CD4-positive, alpha-beta T cell treated with Interleukin-2 at 100 ng/mL for 4 hours (primary cell): ENCODE measurements around the gene ARRDC5.
"Not testable (repeated sequence)": the region's sequence is repeated elsewhere in the genome, so short reads cannot be mapped to it uniquely, and the experiment has no call there.

ENCODE experiments used
- DNase-seq: peaks from one replicate; pipeline ENCODE4 v3.0.0-alpha.2; 2020; ENCODE audit warnings: low spot score

ARRDC5 gene

DNA sequence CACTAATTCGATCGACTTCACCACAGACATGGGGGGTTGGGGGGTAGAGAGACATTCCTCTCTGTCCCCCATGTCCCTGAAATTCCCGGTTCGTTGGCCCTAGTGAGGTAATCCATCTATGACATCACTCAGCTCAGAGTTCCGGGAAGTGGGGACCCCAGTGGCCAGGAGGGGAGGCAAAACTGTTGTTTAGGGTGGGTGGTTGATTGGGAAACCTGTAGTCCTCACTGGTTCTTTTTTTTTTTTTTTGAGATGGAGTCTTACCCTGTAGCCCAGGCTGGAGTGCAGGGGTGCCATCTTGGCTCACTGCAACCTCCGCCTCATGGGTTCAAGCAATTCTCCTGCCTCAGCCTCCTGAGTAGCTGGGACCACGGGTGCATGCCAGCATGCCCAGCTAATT is at the start of gene ARRDC5:
Gene ARRDC5 (minus strand): TSS at position 101 of the 400 bp plus-strand sequence. CDS start 71 bp downstream, at position 30.
- DNase-seq: no peak

DNA sequence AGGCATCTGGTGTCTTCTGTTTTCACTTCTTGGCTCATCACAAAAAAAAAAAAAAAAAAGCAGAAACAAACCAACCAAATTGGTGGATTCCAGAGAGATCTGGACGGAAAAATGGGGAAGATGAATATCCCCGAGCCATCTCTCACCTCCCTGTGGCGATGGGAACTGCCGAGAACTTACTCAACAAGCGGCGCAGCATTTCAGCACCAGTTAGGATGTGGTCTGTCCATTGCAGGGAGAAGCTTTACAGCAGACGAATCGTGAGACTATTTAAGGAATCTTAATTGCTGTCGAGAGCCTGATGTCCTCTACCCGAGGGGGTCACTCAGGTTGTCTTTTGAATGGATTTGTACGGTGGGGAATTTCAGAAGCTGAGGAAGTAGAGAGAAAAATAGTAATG is 49.0 kb upstream of the ARRDC5 start:
- no peak for DNase-seq

DNA sequence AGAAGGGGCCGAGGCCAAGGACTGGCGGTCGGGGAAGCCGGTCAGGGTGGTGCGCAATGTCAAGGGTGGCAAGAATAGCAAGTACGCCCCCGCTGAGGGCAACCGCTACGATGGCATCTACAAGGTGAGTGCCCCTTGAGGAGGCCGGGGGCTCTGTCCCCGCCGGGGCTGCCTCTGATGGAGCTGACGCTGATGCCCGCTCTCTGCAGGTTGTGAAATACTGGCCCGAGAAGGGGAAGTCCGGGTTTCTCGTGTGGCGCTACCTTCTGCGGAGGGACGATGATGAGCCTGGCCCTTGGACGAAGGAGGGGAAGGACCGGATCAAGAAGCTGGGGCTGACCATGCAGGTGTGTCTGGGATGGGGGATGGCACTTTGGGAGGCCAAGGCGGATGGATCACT is 48.0 kb upstream of the ARRDC5 start:
- DNase-seq: not testable (repeated sequence)

DNA sequence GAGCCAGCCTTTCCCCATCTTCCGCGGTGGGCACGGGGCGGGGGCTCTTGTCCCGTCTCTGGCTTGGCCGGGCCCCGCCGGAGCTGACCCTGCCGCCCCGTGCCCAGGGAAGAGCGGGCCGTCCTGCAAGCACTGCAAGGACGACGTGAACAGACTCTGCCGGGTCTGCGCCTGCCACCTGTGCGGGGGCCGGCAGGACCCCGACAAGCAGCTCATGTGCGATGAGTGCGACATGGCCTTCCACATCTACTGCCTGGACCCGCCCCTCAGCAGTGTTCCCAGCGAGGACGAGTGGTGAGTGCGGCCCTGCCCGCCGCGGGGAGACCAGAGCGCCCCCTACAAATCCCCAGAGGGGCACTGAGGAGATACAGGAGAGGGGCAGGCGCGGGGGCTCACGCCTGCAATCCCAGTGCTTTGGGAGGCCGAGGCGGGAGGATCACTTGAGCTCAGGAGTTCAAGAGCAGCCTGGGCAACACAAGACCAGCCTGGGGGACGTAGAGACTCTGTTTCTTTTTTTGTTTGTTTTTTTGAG is 39.0 kb upstream of the ARRDC5 start:
- DNase-seq: not testable (repeated sequence)

DNA sequence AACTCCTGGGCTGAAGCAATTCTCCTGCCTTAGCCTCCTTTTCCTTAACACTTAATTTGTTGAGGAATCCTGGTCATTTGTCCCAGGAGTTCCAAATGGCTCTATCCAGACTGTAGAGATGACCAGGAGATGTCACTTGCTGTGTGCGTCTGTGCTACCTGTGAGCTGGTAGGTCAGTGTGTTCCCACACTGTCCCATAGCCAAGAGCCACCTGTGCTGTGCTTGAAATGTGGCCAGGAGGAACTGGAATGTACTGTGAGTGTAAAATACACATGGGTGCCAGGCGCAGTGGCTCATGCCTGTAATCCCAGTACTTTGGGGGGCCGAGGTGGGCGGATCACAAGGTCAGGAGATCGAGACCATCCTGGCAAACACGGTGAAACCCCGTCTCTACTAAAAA is 36.8 kb upstream of the ARRDC5 start:
- DNase-seq: no peak

DNA sequence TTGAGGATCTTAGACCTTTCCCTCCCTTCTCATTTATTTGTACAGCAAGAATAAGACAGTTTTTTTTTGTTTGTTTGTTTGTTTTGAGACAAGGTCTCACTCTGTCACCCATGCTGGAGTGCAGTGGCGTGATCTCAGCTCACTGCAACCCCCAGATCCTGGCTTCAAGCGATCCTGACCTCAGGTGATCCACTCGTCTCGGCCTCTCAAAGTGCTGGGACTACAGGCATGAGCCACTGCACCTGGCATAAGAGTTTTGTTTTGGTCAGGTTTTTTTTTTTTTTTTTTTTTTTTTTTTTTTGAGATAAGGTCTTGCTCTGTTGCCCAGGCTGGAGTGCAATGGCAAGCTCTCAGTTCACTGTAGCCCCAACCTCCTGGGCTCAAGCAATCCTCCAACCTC is 35.8 kb upstream of the ARRDC5 start:
- not testable (repeated sequence) for DNase-seq

DNA sequence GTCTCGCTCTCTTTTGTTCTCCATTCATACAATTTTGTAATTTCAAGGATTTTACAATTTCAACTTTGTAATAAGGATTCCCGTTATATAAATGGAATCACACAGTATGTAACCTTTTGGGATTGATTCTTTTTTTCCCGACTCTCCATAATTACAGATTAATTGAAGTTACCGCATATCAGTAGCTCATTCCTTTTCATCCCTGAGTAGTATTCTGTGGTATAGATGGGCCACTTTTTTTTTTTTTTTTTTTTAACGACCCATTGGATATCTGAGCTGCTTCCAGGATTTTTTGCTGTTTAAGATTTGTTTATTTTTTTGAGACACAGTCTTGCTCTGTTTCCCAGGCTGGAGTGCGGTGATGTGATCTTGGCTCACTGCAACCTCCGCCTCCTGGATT is 34.4 kb upstream of the ARRDC5 start:
- DNase-seq: no peak

DNA sequence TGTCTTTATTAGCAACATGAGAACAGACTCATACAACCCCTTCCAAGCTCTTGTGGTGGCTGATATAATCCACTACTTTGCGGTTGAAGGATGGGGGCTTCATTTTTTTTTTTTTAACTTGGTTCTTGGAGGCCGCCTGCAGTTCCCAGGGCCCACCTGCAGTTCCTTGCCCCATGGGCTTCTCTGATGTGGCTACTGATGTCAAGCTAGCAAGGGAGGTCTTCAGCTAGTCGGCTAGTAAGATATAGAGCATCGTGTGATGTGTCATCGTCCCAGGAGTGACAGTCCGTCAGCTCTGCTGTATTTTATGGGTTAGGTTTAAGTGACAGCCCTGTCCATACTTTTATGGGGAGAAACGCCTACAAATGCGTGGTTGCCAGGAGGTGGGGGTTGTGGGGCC is 32.7 kb upstream of the ARRDC5 start:
- no peak for DNase-seq

DNA sequence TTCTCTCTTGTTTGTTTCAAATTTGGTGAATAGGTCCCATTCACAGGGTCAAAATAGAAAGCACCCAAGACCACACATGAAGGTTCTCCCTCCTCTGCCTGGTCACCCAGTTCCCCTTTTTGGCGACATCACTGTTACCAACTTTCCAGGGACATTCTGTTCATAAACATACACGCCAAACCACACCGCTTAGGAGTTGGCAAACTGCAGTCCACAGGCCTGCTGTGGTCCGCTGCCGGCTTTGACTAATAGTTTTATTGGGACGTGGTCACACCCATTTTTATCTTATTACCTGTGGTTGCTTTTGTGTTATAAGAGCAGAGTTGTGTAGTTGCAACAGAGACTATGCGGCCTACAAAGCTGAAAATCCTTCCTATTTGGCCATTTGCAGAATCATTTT is 30.8 kb upstream of the ARRDC5 start:
- DNase-seq: no peak

DNA sequence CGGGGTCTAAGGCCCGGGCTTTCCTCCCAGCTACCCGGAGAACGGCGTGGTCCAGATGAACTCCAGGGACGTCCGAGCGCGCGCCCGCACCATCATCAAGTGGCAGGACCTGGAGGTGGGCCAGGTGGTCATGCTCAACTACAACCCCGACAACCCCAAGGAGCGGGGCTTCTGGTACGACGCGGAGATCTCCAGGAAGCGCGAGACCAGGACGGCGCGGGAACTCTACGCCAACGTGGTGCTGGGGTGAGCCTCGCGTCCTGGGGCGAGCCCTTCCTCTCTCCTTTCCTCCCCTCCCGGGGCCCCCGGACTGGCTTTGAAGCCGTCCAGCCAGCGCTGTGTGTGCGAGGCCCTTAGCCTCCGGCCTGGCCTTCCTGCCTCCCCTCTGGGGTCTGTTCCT is 30.0 kb upstream of the ARRDC5 start:
- no peak for DNase-seq

DNA sequence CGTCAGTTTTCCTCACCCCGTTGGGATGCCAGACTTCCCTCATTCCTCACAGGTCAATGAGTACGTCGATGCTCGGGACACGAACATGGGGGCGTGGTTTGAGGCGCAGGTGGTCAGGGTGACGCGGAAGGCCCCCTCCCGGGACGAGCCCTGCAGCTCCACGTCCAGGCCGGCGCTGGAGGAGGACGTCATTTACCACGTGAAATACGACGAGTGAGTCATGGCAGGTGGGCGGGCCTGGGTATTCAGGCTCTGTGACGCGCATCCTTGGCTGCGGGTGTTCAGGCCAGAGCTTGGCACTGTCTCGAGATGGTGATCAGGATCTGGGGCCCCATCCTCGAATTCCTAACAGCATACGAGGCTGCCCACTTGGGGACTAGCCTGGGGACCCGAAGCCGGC is 28.0 kb upstream of the ARRDC5 start:
- DNase-seq: no peak

DNA sequence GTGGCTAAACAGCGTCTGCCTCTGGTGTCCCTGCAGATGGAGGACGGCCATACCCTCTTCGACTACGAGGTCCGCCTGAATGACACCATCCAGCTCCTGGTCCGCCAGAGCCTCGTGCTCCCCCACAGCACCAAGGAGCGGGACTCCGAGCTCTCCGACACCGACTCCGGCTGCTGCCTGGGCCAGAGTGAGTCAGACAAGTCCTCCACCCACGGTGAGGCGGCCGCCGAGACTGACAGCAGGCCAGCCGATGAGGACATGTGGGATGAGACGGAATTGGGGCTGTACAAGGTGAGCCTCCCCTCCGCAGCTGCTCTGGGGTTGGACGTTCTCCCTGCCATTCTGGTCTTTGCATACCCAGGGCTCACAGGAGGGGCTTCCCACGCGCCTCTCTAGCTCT is 26.5 kb upstream of the ARRDC5 start:
- DNase-seq: no peak

DNA sequence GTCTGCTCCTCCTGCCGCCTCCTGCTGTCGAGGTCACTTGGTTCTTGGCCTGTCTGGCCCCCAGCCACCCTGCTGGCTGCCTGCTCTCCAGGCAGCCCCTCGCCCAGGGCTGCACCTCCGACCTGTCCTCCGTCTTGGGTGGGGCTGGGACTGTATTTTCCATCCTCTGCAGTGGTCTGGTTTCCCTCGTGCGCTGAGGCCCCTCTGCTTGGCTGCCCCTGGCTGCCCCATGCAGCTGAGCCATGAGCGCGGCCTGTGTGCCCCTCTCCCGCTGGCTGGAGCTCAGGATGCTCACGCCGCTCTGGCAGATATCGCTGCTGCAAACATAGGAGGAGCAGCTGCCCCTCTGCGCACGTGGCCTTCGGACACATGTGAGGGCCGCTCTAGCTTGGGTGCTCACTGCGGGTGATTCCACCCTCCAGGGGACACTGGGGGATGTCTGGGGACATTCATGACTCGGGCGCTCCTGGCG is 20.6 kb upstream of the ARRDC5 start:
- no peak for DNase-seq

DNA sequence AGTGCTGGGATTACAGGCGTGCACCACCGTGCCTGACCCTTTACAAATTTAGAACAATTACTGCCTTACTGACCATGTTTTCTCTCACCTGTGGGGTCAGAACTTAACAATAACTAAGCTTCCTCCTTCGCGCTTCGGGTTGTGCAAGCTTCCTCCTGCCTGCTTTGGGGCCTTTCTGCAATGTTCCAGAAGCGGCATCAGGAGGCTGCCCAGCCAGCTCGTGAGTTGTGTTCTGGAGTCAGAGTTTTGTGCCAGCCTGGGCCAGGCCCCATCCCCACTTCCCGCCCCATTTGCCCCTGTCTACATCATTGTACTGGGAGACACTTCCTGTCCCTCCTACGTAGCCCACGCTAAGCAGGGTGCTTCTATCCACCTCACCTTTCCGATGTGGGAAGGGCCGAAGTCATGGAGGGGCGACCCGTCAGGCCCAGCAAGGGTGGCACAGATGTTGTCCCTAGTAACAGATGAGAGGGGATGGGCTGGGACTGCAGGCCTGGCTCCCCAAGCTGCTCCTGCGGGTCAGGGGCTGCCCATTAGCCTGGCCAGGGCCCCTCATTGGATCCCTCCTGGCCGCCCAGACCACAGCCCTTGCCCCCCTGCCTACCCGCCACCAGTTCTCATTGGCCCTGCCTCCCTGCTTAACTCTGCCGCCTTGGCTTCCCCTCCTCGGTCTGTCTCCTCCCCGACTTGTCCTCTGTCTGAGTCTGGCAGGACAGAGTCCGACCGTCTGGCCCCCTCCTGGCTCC is 20.0 kb upstream of the ARRDC5 start:
- DNase-seq: no peak

DNA sequence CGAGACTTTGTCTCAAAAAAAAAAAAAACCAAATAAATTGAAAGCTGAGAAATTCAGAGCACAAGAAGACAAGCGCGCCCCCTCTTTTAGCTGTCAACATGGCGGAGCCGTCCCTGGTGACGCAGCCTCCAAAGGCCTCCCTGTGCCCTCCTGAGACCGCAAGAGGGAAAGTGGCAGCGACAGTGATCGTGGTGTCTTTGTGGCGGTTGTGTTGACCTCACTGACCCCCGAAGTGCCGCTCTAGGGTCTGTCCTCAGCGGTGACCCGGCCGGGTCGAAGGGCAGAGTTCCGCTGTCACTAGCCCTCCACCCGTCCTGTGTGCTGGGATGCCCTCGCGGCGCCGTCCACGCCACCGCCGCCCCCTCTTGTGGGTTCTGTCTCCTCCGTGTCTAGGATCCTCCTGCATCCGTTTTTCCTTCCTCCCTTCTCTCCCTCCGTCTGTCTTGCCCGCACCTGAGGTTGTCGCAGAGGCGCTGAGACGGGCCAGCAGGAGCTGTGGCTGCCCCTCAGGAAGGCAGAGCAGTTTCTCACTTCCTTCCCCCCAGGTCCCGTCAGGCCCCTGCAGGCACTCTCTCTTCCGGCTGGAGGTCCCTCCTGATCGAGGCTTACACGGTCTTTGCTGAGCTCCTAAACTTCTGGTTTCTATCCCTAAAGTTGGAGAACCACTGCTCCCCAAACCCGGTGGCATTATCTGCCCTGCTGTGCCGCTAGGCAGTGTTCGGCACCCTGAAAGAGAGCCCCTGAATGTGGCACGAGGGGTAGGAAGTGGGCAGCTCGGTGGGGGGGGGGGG is 13.8 kb upstream of the ARRDC5 start:
- peak; percentile 45 for DNase-seq

DNA sequence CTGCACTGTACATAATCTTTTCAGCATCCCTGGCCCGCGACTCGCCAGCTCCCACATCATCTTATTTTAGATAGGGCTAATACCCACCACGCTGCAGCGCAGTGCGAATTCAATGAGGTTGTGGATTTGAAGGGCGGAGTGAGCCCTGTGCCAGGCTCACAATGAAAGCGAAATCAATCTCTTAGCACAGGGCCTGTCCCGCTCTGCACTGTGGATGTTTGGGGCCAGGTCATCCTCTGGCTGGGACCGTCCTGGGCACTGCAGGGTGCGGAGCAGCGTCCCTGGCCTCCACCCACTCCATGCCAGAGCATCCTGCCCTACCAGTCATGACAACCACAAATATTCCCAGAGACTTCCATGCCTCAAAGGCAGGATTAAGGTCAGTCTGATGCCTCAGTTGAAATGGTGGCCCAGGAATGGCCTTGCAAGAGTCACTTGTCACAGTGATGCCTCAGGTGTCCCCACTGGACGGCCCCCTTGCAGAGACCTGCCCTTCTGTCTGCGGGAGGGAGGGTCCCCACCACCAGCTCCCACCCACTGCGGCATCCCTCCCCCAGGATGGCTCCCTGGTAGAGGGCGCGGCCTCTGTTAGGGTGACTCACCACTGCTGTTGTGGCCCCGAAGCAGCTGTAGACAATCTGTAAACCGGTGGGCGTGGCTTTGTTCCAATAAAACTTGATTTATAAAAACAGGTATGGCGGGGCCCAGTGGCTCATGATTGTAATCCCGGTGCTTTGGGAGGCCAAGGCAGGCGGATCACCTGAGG is 12.2 kb upstream of the ARRDC5 start:
- DNase-seq: peak; percentile 86

DNA sequence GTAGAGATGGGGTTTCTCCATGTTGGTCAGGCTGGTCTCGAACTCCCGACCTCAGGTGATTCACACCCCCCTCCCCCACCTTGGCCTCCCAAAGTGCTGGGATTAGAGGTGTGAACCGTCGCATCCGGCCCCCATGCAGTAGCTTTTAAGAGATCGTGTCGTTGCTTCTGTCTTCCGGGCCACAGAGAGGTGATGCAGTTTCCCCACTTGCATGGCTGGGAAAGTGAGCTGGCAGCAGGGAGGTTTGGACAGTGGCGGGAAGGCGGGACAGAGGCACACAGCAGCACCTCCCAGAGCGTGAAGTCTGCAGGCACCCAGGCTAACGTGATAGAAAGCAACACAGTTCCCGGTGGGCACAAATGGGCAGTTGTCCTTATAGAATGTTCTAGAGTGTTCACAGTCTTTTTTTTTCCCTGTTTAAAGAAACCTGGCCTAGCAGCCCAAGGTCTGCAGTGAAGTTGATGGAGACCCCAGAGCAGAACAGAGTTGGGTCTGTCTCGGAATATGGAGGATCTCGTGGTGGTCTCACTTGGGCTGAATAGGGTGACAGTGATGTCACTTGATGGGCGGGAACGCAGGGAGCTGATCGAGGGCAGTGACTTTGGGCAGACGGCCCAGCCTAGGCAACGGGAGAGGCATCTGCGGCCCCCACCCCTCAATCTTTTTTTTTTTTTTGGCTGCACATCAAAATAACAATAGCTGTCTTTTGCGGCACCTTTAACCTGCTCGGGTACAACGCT is 11.5 kb upstream of the ARRDC5 start:
- peak; percentile 47 for DNase-seq

DNA sequence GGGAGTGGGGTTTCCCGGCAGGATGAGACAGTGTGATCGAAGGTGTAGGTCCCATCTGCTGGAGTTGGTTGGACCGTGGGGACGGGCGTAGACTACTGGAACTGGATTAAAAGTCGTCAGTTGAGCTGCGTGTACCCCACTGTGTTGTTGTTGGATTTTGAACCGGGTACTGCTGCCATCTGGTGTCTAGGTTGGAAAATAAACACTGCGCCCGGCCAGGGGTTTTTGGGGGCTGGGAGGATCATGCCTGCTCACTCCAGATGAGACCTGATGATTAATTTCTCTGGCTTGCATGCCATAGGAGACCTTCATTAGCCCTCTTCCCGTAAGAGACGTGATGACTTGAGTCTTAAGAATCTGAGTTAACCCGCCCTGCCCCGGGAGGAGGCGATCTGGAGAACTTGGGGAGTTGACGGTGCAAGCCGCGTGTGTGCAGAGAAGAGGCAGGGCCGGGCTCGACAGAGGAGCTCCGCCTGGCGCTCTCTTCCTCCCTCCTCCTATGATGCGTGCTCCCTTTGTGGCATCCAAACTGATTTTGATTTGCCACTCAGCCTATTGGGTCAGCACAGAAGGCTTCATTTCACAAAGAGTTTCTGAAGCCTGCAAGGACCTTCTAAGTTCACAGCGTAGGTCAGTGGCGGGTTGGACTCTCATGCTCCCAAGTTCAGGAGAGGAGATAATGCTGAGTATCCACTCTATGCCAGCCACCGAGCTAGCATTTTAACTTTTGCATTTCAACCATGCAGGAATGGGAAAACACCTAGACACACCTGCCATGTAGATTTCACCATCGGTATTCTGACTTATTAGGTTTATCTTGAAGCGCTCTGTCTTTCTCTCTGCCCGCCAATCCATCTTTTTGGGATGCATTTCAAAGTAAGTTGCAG is 9.3 kb upstream of the ARRDC5 start:
- DNase-seq: peak; percentile 80

DNA sequence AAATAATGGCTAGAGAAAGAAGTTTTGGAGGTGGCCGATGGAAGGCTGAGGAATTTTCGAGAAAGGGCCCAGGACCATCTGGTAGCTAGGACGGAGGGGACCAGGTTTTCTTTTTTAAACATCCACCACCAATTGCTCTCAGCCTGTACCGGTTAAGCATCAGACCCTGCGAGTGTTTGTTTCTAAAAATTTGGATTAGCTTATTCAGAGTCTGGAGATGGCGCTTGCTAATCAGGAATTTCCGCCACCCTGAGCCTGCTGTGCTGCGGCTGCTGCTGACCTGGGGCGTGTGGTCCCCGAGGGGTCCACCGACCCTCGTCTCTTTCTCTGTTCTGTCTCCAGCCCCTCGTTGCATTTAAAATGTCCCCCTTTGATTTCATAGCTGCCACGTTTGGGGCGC is 8.6 kb upstream of the ARRDC5 start:
- DNase-seq: no peak

DNA sequence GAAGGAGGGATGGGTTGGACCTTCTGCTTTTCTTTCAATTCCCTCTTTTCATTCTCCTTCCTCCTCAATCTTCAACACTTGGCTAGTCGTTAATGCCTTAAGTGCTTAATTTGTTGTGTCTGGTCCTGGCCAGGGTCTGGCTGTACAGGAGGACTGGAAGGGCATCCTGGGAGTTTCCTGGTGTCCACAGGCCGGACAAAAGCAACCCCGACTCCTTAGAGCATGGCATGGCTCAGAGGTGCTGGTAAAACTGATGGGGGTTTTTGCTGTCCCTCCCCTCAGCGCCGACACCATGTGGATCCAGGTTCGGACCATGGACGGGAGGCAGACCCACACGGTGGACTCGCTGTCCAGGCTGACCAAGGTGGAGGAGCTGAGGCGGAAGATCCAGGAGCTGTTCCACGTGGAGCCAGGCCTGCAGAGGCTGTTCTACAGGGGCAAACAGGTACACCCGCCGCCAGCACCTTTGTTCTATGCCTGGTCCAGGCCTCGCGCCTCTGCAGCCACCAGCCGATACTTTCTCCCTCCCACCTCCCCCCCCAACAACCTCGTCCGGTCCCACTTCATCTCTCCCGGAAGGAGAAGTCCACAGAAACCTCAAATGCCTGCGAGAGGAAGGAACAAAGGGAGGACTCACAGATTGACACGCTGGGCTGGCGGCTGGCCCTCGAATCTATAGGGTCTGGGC is 8.0 kb upstream of the ARRDC5 start:
- peak; percentile 14 for DNase-seq
